ENCODE data around the gene TTC33.

GRCh38 chr5:40649463-40650030 is 106.2 kb downstream of the TTC33 start:
- TF ChIP-seq POLR2AphosphoS5 (IDR thresholded peaks at IDR 0.05) = no peak
- TF ChIP-seq, protein P1, sequence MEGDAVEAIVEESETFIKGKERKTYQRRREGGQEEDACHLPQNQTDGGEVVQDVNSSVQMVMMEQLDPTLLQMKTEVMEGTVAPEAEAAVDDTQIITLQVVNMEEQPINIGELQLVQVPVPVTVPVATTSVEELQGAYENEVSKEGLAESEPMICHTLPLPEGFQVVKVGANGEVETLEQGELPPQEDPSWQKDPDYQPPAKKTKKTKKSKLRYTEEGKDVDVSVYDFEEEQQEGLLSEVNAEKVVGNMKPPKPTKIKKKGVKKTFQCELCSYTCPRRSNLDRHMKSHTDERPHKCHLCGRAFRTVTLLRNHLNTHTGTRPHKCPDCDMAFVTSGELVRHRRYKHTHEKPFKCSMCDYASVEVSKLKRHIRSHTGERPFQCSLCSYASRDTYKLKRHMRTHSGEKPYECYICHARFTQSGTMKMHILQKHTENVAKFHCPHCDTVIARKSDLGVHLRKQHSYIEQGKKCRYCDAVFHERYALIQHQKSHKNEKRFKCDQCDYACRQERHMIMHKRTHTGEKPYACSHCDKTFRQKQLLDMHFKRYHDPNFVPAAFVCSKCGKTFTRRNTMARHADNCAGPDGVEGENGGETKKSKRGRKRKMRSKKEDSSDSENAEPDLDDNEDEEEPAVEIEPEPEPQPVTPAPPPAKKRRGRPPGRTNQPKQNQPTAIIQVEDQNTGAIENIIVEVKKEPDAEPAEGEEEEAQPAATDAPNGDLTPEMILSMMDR (IDR thresholded peaks at IDR 0.05) = no peak
